ENCODE data around the gene BRD4.
A peak's percentile ranks its signal among the peaks of the same experiment; 100 is the strongest.

BRD4 gene

DNA sequence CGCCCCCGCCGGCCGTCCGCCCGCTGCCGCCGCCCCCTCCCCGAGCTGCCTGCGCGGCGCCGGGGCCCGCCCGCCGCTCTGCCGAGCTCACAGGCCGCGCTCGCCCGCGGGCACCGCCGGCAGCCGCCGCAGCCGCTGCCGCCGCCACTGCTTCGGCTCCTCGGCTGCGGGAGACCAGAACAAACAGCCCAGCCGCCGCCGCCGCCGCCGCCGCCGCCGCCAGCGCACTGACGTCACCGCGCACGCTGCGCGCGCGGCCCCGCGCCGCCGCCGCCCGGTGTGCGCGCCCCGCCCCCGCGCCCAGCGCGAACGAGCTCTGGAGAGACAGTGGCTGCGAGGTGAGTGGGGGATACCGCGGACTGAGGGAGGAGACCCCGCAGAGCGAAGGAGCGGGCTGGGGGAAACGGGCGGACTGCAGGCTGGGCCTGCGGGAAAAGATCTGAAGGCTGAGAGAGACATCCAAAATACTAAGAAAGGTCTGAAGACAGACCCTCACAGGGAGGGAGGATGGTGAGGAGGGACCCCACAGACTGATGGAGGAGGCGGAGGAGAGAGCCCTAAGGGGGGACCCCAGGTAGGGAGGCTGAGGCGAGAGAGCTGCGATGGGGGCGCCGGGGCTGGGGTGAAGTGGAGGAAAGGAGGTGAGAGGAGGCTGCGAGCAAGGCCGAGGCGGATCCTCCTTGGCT is at the start of gene BRD4:
Gene BRD4 (minus strand): TSS at position 229 of the 686 bp plus-strand sequence. CDS start 59,440 bp downstream, outside the sequence.
- H3K27me3 ChIP-seq (ENCODE audit: control insufficient read depth, low read length), result no peaks in the 10 kb centered on the region
- peaks cover 52% of the 10 kb centered on the region for H3K4me1 ChIP-seq (ENCODE audit: control insufficient read depth, low read length)
- peaks cover 55% of the 10 kb centered on the region for H3K79me2 ChIP-seq (ENCODE audit: control insufficient read depth, low read length)
- peak within 1 kb of the TSS; percentile 91 for H3K27ac ChIP-seq (ENCODE audit: low read depth, low read length)
- H4K20me1 ChIP-seq (ENCODE audit: control insufficient read depth, insufficient read depth, low read depth, low read length), result peaks cover 30% of the 10 kb centered on the region
- H3K4me2 ChIP-seq (ENCODE audit: low read length), result peak within 1 kb of the TSS; percentile 81
- H3F3A ChIP-seq (ENCODE audit: control insufficient read depth, insufficient read depth), result peaks cover 17% of the 10 kb centered on the region
- no peaks in the 10 kb centered on the region for H3K9me2 ChIP-seq (replicated peaks; ENCODE audit: control insufficient read depth, low read length)
- H3K36me3 ChIP-seq (ENCODE audit: control insufficient read depth, low read length), result peaks cover 18% of the 10 kb centered on the region
- H3K9me3 ChIP-seq (ENCODE audit: control insufficient read depth, insufficient read depth, low read length), result no peaks in the 10 kb centered on the region
- TF ChIP-seq, protein P1, sequence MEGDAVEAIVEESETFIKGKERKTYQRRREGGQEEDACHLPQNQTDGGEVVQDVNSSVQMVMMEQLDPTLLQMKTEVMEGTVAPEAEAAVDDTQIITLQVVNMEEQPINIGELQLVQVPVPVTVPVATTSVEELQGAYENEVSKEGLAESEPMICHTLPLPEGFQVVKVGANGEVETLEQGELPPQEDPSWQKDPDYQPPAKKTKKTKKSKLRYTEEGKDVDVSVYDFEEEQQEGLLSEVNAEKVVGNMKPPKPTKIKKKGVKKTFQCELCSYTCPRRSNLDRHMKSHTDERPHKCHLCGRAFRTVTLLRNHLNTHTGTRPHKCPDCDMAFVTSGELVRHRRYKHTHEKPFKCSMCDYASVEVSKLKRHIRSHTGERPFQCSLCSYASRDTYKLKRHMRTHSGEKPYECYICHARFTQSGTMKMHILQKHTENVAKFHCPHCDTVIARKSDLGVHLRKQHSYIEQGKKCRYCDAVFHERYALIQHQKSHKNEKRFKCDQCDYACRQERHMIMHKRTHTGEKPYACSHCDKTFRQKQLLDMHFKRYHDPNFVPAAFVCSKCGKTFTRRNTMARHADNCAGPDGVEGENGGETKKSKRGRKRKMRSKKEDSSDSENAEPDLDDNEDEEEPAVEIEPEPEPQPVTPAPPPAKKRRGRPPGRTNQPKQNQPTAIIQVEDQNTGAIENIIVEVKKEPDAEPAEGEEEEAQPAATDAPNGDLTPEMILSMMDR (IDR thresholded peaks at IDR 0.05; ENCODE audit: low read depth, low read length, poor library complexity, severe bottlenecking), result no peak
- no peak for TF ChIP-seq EZH2phosphoT487 (IDR thresholded peaks at IDR 0.05; ENCODE audit: borderline replicate concordance, low read length)
- peak within 1 kb of the TSS; percentile 90 for H3K4me3 ChIP-seq (ENCODE audit: low read length)

DNA sequence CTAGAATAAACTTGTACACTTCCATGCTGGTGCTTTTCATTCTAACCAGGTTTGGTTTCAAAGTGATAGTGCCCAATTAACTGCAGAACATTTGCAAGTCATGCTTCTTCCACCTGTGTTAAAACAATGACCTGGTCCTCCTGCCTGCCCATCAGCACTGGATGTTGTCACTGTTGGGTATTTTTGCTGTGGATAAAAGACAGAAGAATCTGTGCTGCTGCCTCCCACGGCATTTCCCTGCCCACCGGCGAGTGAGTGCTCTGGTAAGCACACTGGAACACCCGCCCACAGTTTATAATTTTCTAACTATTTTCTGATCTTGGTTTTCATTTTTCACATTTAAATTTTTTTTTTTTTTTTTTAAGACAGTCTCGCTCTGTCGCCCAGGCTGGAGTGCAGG is 49.5 kb upstream of the BRD4 start:
- Histone ChIP-seq H3K9me2 (replicated peaks; ENCODE audit: control insufficient read depth, low read length) (no peaks in the 10 kb centered on the region), H3K4me2 (ENCODE audit: low read length) (peak overlapping the region; percentile 69; the same call in 1 of the 2 replicates), H3K27me3 (ENCODE audit: control insufficient read depth, low read length) (no peaks in the 10 kb centered on the region), H3K4me3 (ENCODE audit: low read length) (no peak overlapping the region), H3K36me3 (ENCODE audit: control insufficient read depth, low read length) (peaks cover 27% of the 10 kb centered on the region), H3K4me1 (ENCODE audit: control insufficient read depth, low read length) (peaks cover 29% of the 10 kb centered on the region), H3F3A (ENCODE audit: control insufficient read depth, insufficient read depth) (peaks cover 30% of the 10 kb centered on the region), H4K20me1 (ENCODE audit: control insufficient read depth, insufficient read depth, low read depth, low read length) (peaks cover 5% of the 10 kb centered on the region; the same call in 1 of the 2 replicates), H3K79me2 (ENCODE audit: control insufficient read depth, low read length) (peaks cover 46% of the 10 kb centered on the region), H3K27ac (ENCODE audit: low read depth, low read length) (peak overlapping the region; percentile 9; the same call in 1 of the 2 replicates), H3K9me3 (ENCODE audit: control insufficient read depth, insufficient read depth, low read length) (no peaks in the 10 kb centered on the region)
- TF ChIP-seq EZH2phosphoT487 (IDR thresholded peaks at IDR 0.05; ENCODE audit: borderline replicate concordance, low read length), result no peak
- TF ChIP-seq, protein P1 (IDR thresholded peaks at IDR 0.05; ENCODE audit: low read depth, low read length, poor library complexity, severe bottlenecking), result no peak

GRCh38 chr19:15381429-15381828 is 49.1 kb upstream of the BRD4 start:
- Histone ChIP-seq H3K79me2 (ENCODE audit: control insufficient read depth, low read length) (peaks cover 47% of the 10 kb centered on the region), H4K20me1 (ENCODE audit: control insufficient read depth, insufficient read depth, low read depth, low read length) (peaks cover 7% of the 10 kb centered on the region; the same call in 1 of the 2 replicates), H3K27ac (ENCODE audit: low read depth, low read length) (peak overlapping the region; percentile 9; the same call in 1 of the 2 replicates), H3K4me1 (ENCODE audit: control insufficient read depth, low read length) (peaks cover 34% of the 10 kb centered on the region), H3K9me2 (replicated peaks; ENCODE audit: control insufficient read depth, low read length) (no peaks in the 10 kb centered on the region), H3K36me3 (ENCODE audit: control insufficient read depth, low read length) (peaks cover 29% of the 10 kb centered on the region), H3K27me3 (ENCODE audit: control insufficient read depth, low read length) (no peaks in the 10 kb centered on the region), H3K4me3 (ENCODE audit: low read length) (peak overlapping the region; percentile 95), H3F3A (ENCODE audit: control insufficient read depth, insufficient read depth) (peaks cover 30% of the 10 kb centered on the region), H3K9me3 (ENCODE audit: control insufficient read depth, insufficient read depth, low read length) (no peaks in the 10 kb centered on the region), H3K4me2 (ENCODE audit: low read length) (peak overlapping the region; percentile 69)
- TF ChIP-seq EZH2phosphoT487 (IDR thresholded peaks at IDR 0.05; ENCODE audit: borderline replicate concordance, low read length), result no peak
- TF ChIP-seq, protein P1 (IDR thresholded peaks at IDR 0.05; ENCODE audit: low read depth, low read length, poor library complexity, severe bottlenecking), result no peak

Data from DOHH2 (cell line).